Ovary (tissue), 9 donors: Measurements from ENCODE around the gene RCAN3. TPM values are rescaled to one million over a fixed set of nuclear protein-coding genes. Genes with fewer than 3 reads are reported as not detected.
"Not testable (repeated sequence)": the region's sequence is repeated elsewhere in the genome, so short reads cannot be mapped to it uniquely, and the experiment has no call there.

Source experiments
- DNase-seq, 5 donors: peaks; one replicate each; pipeline ENCODE4 v3.0.0-alpha.2; 2019 to 2020
- H3K27ac ChIP-seq, 2 donors: fragments of 200-600 bp; one replicate each; pipeline versions ENCODE4 v1.5.1 to v1.8.0; 2019 to 2022
- H3K27me3 ChIP-seq: fragments of 200-600 bp; one replicate; pipeline ENCODE4 v1.8.0; 2022
- H3K36me3 ChIP-seq: fragments of 200-600 bp; sonication (generic); one replicate; pipeline ENCODE4 v1.5.1; 2019
- H3K4me1 ChIP-seq: one replicate; pipeline ENCODE4 v1.8.1; 2013; ENCODE audit warnings: mild to moderate bottlenecking, moderate library complexity; ENCODE audit not compliant: insufficient read depth
- H3K4me3 ChIP-seq: fragments of 200-600 bp; sonication (generic); one replicate; pipeline ENCODE4 v1.5.1; 2017
- H3K9me3 ChIP-seq, 2 donors: fragments of 200-600 bp in 1 of 2; sonication (generic) in 1 of 2; one replicate each; pipeline versions ENCODE4 v1.5.1 to v1.8.1; 2013 to 2019; ENCODE audit warnings: mild to moderate bottlenecking in 1 of 2, moderate library complexity in 1 of 2
- EP300 ChIP-seq: sonication (generic); formaldehyde crosslinking; IDR thresholded peaks from one replicate; pipeline ENCODE4 v1.6.1; 2017; ENCODE audit warnings: antibody characterized with exemption
- POLR2A ChIP-seq: fragments of 450-650 bp; IDR thresholded peaks from one replicate; pipeline ENCODE4 v1.6.1; 2017; ENCODE audit warnings: antibody characterized with exemption, mild to moderate bottlenecking, moderate library complexity
- WGBS, 3 donors: extraction: QIAGEN DNeasy Blood & Tissue Kit in 1 of 3; methylation state at CpG; one replicate each; pipeline versions ENCODE4 v1.1.5 to v1.1.7; 2013 to 2017; 5-methylcytosine and 5-hydroxymethylcytosine counted together
- intact Hi-C, 4 donors: fragments of 100-400 bp; cut with DNase I; formaldehyde crosslinking; loops; one replicate each; pipeline versions ENCODE4 v1.11.0 to v1.15.1; 2022 to 2023
- polyA plus RNA-seq, 2 donors: library from polyadenylated mRNA; stranded (reverse); fragments of 200-250 nt in 1 of 2; fragments of 350-450 nt in 1 of 2; fragmentation: Illumina TruSeq in 1 of 2; extraction: RNeasy Lipid Tissue Mini Kit (QIAGEN cat#74804) in 1 of 2; gene quantifications; one replicate each; pipeline ENCODE4 v1.2.3, GENCODE V29; 2013 to 2014
- total RNA-seq, 7 donors: library from RNA; depleted of rRNA in 2 of 7; stranded (reverse); fragments of >200 nt in 2 of 7; fragmentation: NEBNext Ultra II Directional in 3 of 7; extraction: Animal tissue kit (Norgen Biotek cat#: 25700) in 3 of 7; gene quantifications; one replicate each; pipeline versions ENCODE4 v1.1.0 to v1.2.4, GENCODE V29; 2016 to 2023
- TF ChIP-seq, protein P1 (sequence below), 3 donors: fragments of 450-650 bp in 2 of 3; fragments of 200-600 bp in 1 of 3; IDR thresholded peaks; one replicate each; pipeline versions ENCODE4 v1.5.1 to v1.8.0; 2016 to 2022; ENCODE audit warnings: antibody characterized with exemption in 3 of 3, mild to moderate bottlenecking in 1 of 3
- donor health status: DM: no; HTN: no; CAD: no; lungs with moderate emphysema.
- donor health status: DM: no; HTN: no; CAD: no.
- donor health status: Bipolar disorder and iron deficiency.
- donor health status: DM: yes; HTN: yes; CAD: no.
- donor health status: DM: no; HTN: no; CAD: no.
- donor health status: DM: yes; HTN: yes; CAD: no.

RCAN3 gene
- total and polyA plus RNA-seq, 9 donors, result 0.25 to 12.4 (median 2.1) TPM

DNA sequence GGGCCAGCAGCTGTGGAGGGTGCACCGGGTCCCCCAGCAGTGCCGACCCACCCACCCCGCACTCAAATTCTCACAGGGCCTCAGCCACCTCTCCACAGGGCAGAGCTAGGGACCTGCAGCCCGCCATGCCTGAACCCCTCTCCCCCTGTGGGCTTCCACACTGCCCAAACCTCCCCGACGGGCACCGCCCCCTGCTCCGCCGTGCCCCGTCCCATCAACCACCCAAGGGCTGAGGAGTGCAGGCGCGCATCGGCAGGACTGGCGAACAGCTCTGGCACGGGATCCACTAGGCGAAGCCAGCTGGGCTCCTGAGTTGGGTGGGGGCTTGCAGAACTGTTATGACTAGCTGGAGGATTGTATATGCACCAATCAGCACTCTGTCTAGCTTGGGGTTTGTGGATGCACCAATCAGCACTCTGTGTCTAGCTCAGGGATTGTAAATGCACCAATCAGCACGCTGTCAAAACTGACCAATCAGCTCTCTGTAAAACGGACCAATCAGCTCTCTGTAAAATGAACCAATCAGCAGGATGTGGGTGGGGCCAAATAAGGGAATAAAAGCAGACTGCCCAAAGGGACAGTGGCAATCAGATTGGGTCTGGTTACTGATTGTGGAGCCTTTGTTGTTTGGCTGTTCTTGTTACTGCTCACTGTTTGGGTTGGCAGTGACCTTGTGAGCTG is 12.4 kb upstream of the RCAN3 start:
- Histone ChIP-seq H3K9me3 (peaks cover 0 to 10% of the 10 kb centered on the region in 2 donors), H3K36me3 (no peaks in the 10 kb centered on the region), H3K27me3 (no peaks in the 10 kb centered on the region), H3K4me1 (no peaks in the 10 kb centered on the region), H3K27ac (no peak overlapping the region), H3K4me3 (no peak overlapping the region)
- TF ChIP-seq, protein P1, sequence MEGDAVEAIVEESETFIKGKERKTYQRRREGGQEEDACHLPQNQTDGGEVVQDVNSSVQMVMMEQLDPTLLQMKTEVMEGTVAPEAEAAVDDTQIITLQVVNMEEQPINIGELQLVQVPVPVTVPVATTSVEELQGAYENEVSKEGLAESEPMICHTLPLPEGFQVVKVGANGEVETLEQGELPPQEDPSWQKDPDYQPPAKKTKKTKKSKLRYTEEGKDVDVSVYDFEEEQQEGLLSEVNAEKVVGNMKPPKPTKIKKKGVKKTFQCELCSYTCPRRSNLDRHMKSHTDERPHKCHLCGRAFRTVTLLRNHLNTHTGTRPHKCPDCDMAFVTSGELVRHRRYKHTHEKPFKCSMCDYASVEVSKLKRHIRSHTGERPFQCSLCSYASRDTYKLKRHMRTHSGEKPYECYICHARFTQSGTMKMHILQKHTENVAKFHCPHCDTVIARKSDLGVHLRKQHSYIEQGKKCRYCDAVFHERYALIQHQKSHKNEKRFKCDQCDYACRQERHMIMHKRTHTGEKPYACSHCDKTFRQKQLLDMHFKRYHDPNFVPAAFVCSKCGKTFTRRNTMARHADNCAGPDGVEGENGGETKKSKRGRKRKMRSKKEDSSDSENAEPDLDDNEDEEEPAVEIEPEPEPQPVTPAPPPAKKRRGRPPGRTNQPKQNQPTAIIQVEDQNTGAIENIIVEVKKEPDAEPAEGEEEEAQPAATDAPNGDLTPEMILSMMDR (IDR thresholded peaks at IDR 0.05), result no peak
- TF ChIP-seq EP300 (no peak), POLR2A (no peak)
- no peak for DNase-seq
- intact Hi-C loops, result no loop called here
- WGBS, 3 donors, result 96 to 99% (median 96%) methylated on average over 15 to 18 of the region's 18 CpGs

DNA sequence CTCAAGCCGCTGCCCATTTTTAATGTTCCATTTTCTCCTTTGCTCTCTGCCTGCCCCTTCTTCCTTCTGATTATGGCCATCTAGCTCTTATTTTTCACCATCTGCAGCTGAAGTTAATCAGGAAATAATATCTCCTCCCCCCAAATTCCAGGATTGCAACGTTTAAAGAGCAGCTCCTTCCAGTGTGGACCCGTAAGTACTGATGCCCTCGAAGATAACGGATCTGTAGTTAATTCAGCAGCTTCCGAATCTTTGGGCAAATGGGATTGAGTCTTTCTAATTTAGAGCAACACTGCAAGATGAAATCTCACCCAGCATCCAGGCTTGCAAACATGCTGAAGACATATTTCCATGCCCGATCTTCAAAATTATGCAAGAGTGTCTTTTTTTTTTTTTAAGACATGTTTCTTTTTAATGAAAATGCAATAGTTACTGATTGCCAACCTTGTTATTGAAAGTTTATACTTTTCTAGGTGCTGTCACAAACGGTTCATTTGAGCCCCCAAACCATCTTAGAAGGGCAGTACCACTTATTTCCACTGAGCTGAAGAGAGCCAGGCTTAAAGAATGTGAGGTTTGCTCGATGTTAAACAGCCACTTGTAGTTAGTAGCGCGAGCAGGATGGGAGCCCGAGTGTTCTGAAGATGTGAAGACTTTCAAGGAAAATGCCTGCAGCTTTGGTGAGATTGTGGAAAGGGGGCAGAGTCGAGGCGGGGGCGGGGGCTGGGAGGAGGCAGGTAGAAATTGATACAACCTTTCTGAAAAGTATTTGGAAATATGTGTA is 10.9 kb upstream of the RCAN3 start:
- no peak overlapping the region for H3K27ac ChIP-seq
- TF ChIP-seq POLR2A (no peak), EP300 (no peak)
- TF ChIP-seq, protein P1 (IDR thresholded peaks at IDR 0.05), result no peak
- intact Hi-C loops, result no loop called here
- no peak for DNase-seq
- H3K9me3 ChIP-seq, result peaks cover 0 to 10% of the 10 kb centered on the region in 2 donors
- H3K4me1 ChIP-seq, result no peaks in the 10 kb centered on the region
- 38 to 46% (median 41%) methylated on average over 15 of the region's 15 CpGs for WGBS, 3 donors
- no peaks in the 10 kb centered on the region for H3K27me3 ChIP-seq
- H3K36me3 ChIP-seq, result no peaks in the 10 kb centered on the region
- no peak overlapping the region for H3K4me3 ChIP-seq

DNA sequence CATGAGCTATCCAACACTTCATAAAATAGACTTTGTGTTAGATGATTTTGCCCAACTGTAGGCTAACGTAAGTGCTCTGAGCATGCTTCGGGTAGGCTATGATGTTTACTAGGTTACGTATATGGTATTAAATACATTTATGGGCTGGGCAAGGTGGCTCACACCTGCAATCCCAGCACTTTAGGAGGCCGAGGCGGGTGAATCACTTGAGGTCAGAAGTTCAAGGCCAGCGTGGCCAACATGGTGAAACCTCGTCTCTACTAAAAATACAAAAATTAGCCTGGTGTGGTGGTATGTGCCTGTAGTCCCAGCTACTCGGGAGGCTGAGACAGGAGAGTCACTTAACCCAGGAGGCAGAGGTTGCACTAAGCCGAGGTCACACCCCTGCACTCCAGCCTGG is 9.7 kb upstream of the RCAN3 start:
- not testable (repeated sequence) for H3K27me3 ChIP-seq
- 68 to 82% (median 74%) methylated on average over 9 of the region's 9 CpGs for WGBS, 3 donors

DNA sequence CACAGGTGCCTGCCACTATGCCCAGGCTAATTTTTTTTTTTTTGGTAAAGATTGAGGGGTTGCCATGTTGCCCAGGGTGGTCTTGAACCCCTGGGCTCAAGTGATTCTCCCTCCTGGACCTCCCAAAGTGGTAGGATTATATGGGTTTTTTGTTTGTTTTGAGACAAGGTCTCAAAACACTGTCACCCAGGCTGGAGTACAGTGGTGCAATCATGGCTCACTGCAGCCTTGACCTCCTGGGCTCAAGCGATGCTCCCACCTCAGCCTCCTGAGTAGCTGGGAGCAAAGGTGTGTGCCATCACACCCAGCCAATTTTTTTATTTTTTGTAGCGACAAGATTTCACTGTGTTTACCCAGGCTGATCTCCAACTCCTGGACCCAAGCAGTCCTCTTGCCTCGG is 8.9 kb upstream of the RCAN3 start:
- Histone ChIP-seq H3K4me3 (no peak overlapping the region), H3K36me3 (no peaks in the 10 kb centered on the region), H3K27ac (no peak overlapping the region), H3K27me3 (no peaks in the 10 kb centered on the region), H3K9me3 (peaks cover 0 to 10% of the 10 kb centered on the region in 2 donors), H3K4me1 (no peaks in the 10 kb centered on the region)
- 14 to 47% (median 31%) methylated on average over 3 of the region's 3 CpGs for WGBS, 3 donors
- no peak for DNase-seq
- TF ChIP-seq, protein P1 (IDR thresholded peaks at IDR 0.05), result no peak
- TF ChIP-seq EP300 (no peak), POLR2A (no peak)
- intact Hi-C loops, result no loop called here

More for the DNA sequence above, 9.7 kb upstream of the RCAN3 start:
- H3K36me3 ChIP-seq, H3K9me3 ChIP-seq, intact Hi-C loops, H3K27ac ChIP-seq, H3K4me3 ChIP-seq, DNase-seq, H3K4me1 ChIP-seq: not testable (repeated sequence)

DNA sequence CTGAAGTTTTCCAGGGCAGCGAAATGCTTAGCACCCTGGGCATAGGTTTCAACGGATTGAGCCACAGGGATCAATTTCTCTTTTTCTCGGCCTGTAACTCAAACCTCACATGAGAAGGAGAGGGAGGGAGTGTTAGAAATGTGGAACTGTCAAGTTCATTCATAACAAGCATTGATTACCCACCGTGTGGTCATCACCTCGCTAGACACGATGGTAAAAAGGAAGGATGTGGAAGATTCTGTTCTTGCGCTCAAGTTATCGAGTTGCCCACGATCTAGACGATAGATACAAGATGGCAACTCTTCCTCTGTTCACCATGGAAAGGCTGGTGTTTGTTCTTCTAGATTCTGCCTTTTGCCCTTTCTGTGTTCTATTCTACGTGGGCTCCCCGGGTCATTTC is 4.0 kb upstream of the RCAN3 start:
- Histone ChIP-seq H3K9me3 (no peaks in the 10 kb centered on the region), H3K4me3 (no peak overlapping the region), H3K4me1 (no peaks in the 10 kb centered on the region), H3K36me3 (no peaks in the 10 kb centered on the region), H3K27ac (no peak overlapping the region), H3K27me3 (no peaks in the 10 kb centered on the region)
- DNase-seq, result no peak
- intact Hi-C loops, result no loop called here
- 89 to 90% (median 90%) methylated on average over 12 of the region's 12 CpGs for WGBS, 3 donors
- no peak for TF ChIP-seq POLR2A
- TF ChIP-seq, protein P1 (IDR thresholded peaks at IDR 0.05), result no peak
- no peak for TF ChIP-seq EP300
